GM12878 (cell line): Measurements from ENCODE around the gene JUND. TPM values are rescaled to one million over a fixed set of nuclear protein-coding genes. Genes with fewer than 3 reads are reported as not detected.

ENCODE experiments used
- BACH1 ChIP-seq: fragments of 450-650 bp; IDR thresholded peaks from 2 replicates; pipeline ENCODE4 v1.6.1; 2017; ENCODE audit warnings: mild to moderate bottlenecking, borderline replicate concordance
- CHD1 ChIP-seq: IDR thresholded peaks from 2 replicates; pipeline ENCODE4 v1.6.1; 2012; ENCODE audit warnings: low read depth, low read length, improper control_type of control experiment
- EGR1 ChIP-seq, 2 experiments: IDR thresholded peaks; 1 replicate in 1 of 2; 2 replicates in 1 of 2; pipeline ENCODE4 v1.6.1; 2011 to 2012; ENCODE audit warnings: low read depth in 2 of 2, low read length in 2 of 2, borderline replicate concordance in 1 of 2, mild to moderate bottlenecking in 1 of 2, moderate library complexity in 1 of 2
- EP300 ChIP-seq, 2 experiments: fragments of 150-350 bp in 1 of 2; IDR thresholded peaks; 2 replicates each; pipeline ENCODE4 v1.6.1; 2011 to 2012; ENCODE audit warnings: low read depth in 2 of 2, low read length in 2 of 2, borderline replicate concordance in 1 of 2, improper control_type of control experiment in 1 of 2, inconsistent platforms in 1 of 2; ENCODE audit not compliant: control insufficient read depth in 1 of 2
- GABPA ChIP-seq: IDR thresholded peaks from 2 replicates; pipeline ENCODE4 v1.6.1; 2014; ENCODE audit warnings: antibody characterized with exemption, low read depth, mild to moderate bottlenecking, inconsistent platforms
- HDAC2 ChIP-seq: fragments of 200-600 bp; sonication (generic); IDR thresholded peaks from 2 replicates; pipeline ENCODE4 v1.6.1; 2017
- HDGF ChIP-seq: fragments of 450-650 bp; IDR thresholded peaks from 2 replicates; pipeline ENCODE4 v1.6.1; 2016; ENCODE audit warnings: antibody characterized with exemption
- MXI1 ChIP-seq: fragments of 150-350 bp; IDR thresholded peaks from 2 replicates; pipeline ENCODE4 v1.6.1; 2011; ENCODE audit warnings: low read depth, mild to moderate bottlenecking, inconsistent platforms, low read length, improper control_type of control experiment
- POLR2AphosphoS5 ChIP-seq: IDR thresholded peaks from 2 replicates; pipeline ENCODE4 v1.6.1; 2011; ENCODE audit warnings: mild to moderate bottlenecking, low read length, inconsistent platforms
- RAD21 ChIP-seq: IDR thresholded peaks from 2 replicates; pipeline ENCODE4 v1.6.1; 2011; ENCODE audit warnings: mild to moderate bottlenecking, low read depth, low read length, moderate library complexity; ENCODE audit not compliant: insufficient read depth
- REST ChIP-seq: IDR thresholded peaks from 2 replicates; pipeline ENCODE4 v1.6.1; 2012; ENCODE audit warnings: mild to moderate bottlenecking, low read depth, low read length
- SIN3A ChIP-seq: IDR thresholded peaks from 2 replicates; pipeline ENCODE4 v1.6.1; 2012; ENCODE audit warnings: low read depth, low read length, improper control_type of control experiment
- SREBF2 ChIP-seq: IDR thresholded peaks from 2 replicates; pipeline ENCODE4 v1.6.1; 2012; ENCODE audit warnings: mild to moderate bottlenecking, low read length
- SUZ12 ChIP-seq: fragments of 200-600 bp; sonication (generic); IDR thresholded peaks from one replicate; pipeline ENCODE4 v1.6.1; 2018; ENCODE audit warnings: antibody characterized with exemption, mild to moderate bottlenecking; ENCODE audit not compliant: unreplicated experiment
- WRNIP1 ChIP-seq: IDR thresholded peaks from 2 replicates; pipeline ENCODE4 v1.6.1; 2011; ENCODE audit warnings: low read depth, low read length, improper control_type of control experiment, borderline replicate concordance
- YBX1 ChIP-seq: fragments of 450-650 bp; IDR thresholded peaks from 2 replicates; pipeline ENCODE4 v1.6.1; 2016; ENCODE audit warnings: antibody characterized with exemption
- ZBED1 ChIP-seq: IDR thresholded peaks from 2 replicates; pipeline ENCODE4 v1.6.1; 2016; ENCODE audit warnings: borderline replicate concordance
- ZBTB4 ChIP-seq: fragments of 450-650 bp; formaldehyde crosslinking; IDR thresholded peaks from 2 replicates; pipeline ENCODE4 v1.4.0; 2022; ENCODE audit warnings: mild to moderate bottlenecking, moderate library complexity
- polyA plus RNA-seq, 11 experiments: library from polyadenylated mRNA; depleted of rRNA in 4 of 11; unstranded in 6 of 11; stranded (reverse) in 5 of 11; fragments of >200 nt; fragmentation: Nextera tagmentation in 4 of 11; fragmentation: Illumina TruSeq in 1 of 11; extraction: Ambion mirVana in 4 of 11; extraction: Trizol in 1 of 11; gene quantifications; 1 replicate in 1 of 11; 2 replicates in 10 of 11; pipeline versions ENCODE4 v1.2.1 to v1.2.3, GENCODE V29; 2011 to 2016; ENCODE audit warnings: inconsistent platforms in 2 of 11, missing spikeins in 2 of 11, low read depth in 1 of 11
- total RNA-seq, 4 experiments: library from RNA; depleted of rRNA in 3 of 4; stranded (reverse); fragments of >200 nt in 3 of 4; fragmentation: Illumina TruSeq in 1 of 4; extraction: Trizol in 1 of 4; gene quantifications; 2 replicates each; pipeline versions ENCODE4 v1.2.1 to v1.2.3, GENCODE V29; 2013 to 2021
- TF ChIP-seq, protein P1 (sequence below): fragments of 450-650 bp; IDR thresholded peaks from 2 replicates; pipeline ENCODE4 v1.6.1; 2017; ENCODE audit warnings: mild to moderate bottlenecking, moderate library complexity

The JUND gene
- total and polyA plus RNA-seq, 10 of the 15 experiments (the other 5 are each of a cell fraction or from before 2014, with no cell fraction given): 7.4 to 164 (median 18.8) TPM

- TF ChIP-seq, protein P1, sequence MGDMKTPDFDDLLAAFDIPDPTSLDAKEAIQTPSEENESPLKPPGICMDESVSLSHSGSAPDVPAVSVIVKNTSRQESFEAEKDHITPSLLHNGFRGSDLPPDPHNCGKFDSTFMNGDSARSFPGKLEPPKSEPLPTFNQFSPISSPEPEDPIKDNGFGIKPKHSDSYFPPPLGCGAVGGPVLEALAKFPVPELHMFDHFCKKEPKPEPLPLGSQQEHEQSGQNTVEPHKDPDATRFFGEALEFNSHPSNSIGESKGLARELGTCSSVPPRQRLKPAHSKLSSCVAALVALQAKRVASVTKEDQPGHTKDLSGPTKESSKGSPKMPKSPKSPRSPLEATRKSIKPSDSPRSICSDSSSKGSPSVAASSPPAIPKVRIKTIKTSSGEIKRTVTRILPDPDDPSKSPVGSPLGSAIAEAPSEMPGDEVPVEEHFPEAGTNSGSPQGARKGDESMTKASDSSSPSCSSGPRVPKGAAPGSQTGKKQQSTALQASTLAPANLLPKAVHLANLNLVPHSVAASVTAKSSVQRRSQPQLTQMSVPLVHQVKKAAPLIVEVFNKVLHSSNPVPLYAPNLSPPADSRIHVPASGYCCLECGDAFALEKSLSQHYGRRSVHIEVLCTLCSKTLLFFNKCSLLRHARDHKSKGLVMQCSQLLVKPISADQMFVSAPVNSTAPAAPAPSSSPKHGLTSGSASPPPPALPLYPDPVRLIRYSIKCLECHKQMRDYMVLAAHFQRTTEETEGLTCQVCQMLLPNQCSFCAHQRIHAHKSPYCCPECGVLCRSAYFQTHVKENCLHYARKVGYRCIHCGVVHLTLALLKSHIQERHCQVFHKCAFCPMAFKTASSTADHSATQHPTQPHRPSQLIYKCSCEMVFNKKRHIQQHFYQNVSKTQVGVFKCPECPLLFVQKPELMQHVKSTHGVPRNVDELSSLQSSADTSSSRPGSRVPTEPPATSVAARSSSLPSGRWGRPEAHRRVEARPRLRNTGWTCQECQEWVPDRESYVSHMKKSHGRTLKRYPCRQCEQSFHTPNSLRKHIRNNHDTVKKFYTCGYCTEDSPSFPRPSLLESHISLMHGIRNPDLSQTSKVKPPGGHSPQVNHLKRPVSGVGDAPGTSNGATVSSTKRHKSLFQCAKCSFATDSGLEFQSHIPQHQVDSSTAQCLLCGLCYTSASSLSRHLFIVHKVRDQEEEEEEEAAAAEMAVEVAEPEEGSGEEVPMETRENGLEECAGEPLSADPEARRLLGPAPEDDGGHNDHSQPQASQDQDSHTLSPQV: no peak
- TF ChIP-seq REST: peak; percentile 33; the same call in 1 of the 2 replicates
- TF ChIP-seq HDAC2: no peak
- no peak; the same call in 1 of the 2 replicates for TF ChIP-seq POLR2AphosphoS5
- peak; percentile 69 to 98 for TF ChIP-seq EGR1 (IDR thresholded peaks at IDR 0.05; ENCODE audit: borderline replicate concordance in 1 of 2, low read depth in 2 of 2, low read length in 2 of 2)
- TF ChIP-seq HDGF: peak; percentile 20; the same call in 1 of the 2 replicates
- no peak for TF ChIP-seq ZBTB4
- TF ChIP-seq WRNIP1: 0 out of 2 replicates have a peak, but pooled peaks have one; percentile 36
- TF ChIP-seq RAD21: peak; percentile 11; the same call in 1 of the 2 replicates
- 0 out of 2 replicates have a peak, but pooled peaks have one; percentile 81 for TF ChIP-seq ZBED1
- no peak for TF ChIP-seq MXI1
- no peak for TF ChIP-seq CHD1
- TF ChIP-seq SREBF2: no peak
- peak; percentile 86; the same call in 1 of the 2 replicates for TF ChIP-seq BACH1
- TF ChIP-seq GABPA: no peak
- TF ChIP-seq EP300 (IDR thresholded peaks at IDR 0.05; ENCODE audit: borderline replicate concordance in 1 of 2, control insufficient read depth in 1 of 2, low read depth in 2 of 2, low read length in 2 of 2): peak; percentile 84 to 86; a peak in 3 of 4 replicates
- no peak for TF ChIP-seq SUZ12
- no peak for TF ChIP-seq YBX1
- TF ChIP-seq SIN3A: no peak
These were observed 9.0 kb upstream of the JUND start (continued) for GRCh38 chr19:18290302-18291018.
